Choroid plexus epithelial cell (primary cell): ENCODE results near the gene LRRN2.
"Not testable (repeated sequence)": the region's sequence is repeated elsewhere in the genome, so short reads cannot be mapped to it uniquely, and the experiment has no call there.

Experiments
- DNase-seq: peaks from one replicate; pipeline ENCODE4 v3.0.0-alpha.2; 2010; ENCODE audit warnings: low read depth
- H3K4me3 ChIP-seq: 2 replicates; pipeline ENCODE4 v1.5.1; 2011; ENCODE audit warnings: low read depth, mild to moderate bottlenecking, control low read depth, low read length, moderate library complexity
- CTCF ChIP-seq: conservative IDR thresholded peaks from 2 replicates; pipeline ENCODE4 v1.5.1; 2011; ENCODE audit warnings: low read depth, mild to moderate bottlenecking, control low read depth, inconsistent platforms, low read length, moderate library complexity

The LRRN2 gene

DNA sequence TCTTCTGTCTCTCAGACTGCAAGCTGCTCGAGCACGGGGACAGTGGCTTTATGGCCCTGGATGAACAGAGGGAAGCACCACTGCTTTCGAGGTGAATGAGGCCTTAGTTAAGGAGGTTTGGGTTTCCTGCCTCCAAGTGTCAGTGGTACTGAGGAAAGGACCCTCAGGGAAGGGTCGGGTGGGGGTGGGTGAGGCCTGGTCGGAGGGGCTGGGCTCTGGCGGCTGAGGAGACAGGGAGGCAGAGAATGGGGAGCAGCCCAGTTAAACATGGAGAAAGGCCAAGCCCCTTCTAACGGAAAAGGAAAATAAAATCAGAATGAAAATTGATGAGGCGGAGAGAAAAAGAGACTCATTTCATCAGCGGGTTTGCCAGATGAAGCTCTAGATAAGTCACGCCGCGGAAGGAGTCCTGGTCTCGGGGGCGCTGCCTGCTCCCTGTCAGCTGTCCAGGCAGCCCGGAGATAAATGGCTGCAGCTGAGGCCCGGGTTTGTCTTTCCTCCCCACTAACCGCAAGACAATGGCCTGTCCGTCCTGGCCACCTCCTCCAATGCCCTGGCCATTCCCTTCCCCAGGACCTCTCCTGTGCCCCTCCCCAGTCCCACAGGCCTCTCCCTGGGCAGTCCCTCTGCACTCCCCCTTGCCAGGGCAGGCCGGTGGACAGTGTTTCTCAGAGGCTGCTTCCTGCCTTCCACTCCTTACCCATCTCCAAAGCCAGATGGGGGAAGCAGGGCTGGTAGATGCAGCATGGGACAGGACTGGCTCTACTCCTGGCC, 55.2 kb downstream of the LRRN2 start:
- no peak overlapping the region for H3K4me3 ChIP-seq
- no peak for TF ChIP-seq CTCF
- DNase-seq, result no peak

DNA sequence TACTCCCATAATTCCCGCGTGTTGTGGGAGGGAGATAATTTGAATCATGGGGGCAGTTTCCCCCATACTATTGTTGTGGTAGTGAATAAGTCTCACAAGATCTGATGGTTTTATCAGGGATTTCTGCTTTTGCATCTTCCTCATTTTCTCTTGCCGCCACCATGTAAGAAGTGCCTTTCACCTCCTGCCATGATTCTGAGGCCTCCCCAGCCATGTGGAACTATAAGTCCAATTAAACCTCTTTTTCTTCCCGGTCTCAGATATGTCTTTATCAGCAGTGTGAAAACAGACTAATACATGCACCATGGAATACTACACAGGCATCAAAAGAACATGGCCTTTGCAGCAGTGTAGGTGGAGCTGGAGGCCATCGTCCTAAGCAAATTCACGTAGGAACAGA, 56.1 kb downstream of the LRRN2 start:
- H3K4me3 ChIP-seq, DNase-seq: not testable (repeated sequence)

- no peak for TF ChIP-seq CTCF
- no peak overlapping the region for H3K4me3 ChIP-seq
- no peak for DNase-seq
Observed at GRCh38 chr1:204628868-204629267, 56.7 kb downstream of the LRRN2 start.

- H3K4me3 ChIP-seq, result no peak overlapping the region
- TF ChIP-seq CTCF, result no peak
- DNase-seq, result no peak
Observed at GRCh38 chr1:204627436-204627835, 58.1 kb downstream of the LRRN2 start.

DNA sequence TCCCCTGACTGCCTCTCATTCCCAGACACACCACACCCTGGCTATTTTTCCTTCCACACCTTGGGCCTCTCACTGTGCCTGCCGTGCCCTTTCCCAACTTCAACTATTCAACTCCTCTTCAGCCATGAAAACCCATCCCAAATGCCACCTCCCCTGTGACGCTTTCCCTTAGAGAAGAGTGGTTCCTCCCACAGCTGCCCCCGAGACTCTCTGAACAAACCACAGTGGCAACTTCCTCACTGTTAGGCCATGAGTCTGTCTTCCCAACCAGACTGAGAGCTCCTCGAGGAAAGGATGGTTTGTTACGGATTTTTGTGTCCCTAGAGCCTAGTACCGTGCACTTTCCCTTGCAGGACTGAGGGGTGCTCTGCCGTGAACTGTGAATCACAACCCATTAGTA, 59.2 kb downstream of the LRRN2 start:
- H3K4me3 ChIP-seq, result no peak overlapping the region
- no peak for TF ChIP-seq CTCF
- DNase-seq, result no peak

DNA sequence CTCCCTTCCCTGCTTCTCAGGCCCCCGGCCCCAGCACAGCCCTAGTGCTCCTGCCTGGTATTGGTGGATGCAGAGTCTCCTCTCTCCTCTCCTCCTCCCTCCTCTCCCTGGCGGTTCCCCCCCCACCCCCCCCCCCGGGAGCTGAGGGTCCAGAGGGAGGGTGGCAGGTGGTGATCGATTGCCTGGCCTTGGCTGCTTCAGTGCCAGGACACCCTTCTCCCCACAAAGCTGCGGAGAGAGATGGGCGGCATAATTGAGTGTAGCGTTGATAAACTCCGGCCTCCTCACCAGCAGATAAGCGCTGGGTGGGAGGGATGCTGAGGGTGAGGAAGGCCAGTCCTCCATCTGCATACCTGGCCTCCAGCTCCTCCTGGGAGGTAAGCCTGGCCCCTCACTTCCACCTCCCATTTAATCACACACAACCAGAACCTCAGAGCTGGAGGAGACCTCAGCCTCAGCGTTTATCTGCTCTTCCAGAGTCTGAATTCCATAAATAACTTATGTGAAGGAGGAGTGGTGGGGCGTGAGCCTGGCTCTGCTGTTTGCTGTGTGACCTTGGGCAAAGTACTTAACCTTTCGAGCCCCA, 60.8 kb downstream of the LRRN2 start:
- no peak for TF ChIP-seq CTCF
- DNase-seq, result no peak
- no peak overlapping the region for H3K4me3 ChIP-seq

- TF ChIP-seq CTCF, result peak; percentile 20
- DNase-seq, result peak; percentile 4
Observed at GRCh38 chr1:204623894-204624361, 61.6 kb downstream of the LRRN2 start.

More at GRCh38 chr1:204623894-204624361, 61.6 kb downstream of the LRRN2 start:
- H3K4me3 ChIP-seq, result no peak overlapping the region
